Mesendoderm (in vitro differentiated cells): Measurements from ENCODE around the gene MMP7.

Source experiments
- DNase-seq: peaks from one replicate; pipeline ENCODE4 v3.0.0; 2013
- H2AK5ac ChIP-seq: 2 replicates; pipeline ENCODE4 v1.6.1; 2013; ENCODE audit warnings: low read length, inconsistent platforms
- H2BK120ac ChIP-seq: 2 replicates; pipeline ENCODE4 v1.6.1; 2013; ENCODE audit warnings: low read depth, mild to moderate bottlenecking, low read length, moderate library complexity, mixed read lengths
- H2BK15ac ChIP-seq: replicated peaks from 2 replicates; pipeline ENCODE4 v1.6.1; 2013; ENCODE audit warnings: low read depth, mild to moderate bottlenecking, moderate library complexity
- H2BK5ac ChIP-seq: 2 replicates; pipeline ENCODE4 v1.6.1; 2013; ENCODE audit warnings: low read length, inconsistent platforms
- H3K18ac ChIP-seq: 2 replicates; pipeline ENCODE4 v1.6.1; 2013; ENCODE audit warnings: mild to moderate bottlenecking, low read length, mixed read lengths
- H3K23ac ChIP-seq: one replicate; pipeline ENCODE4 v1.6.1; 2013; ENCODE audit warnings: low read length
- H3K27ac ChIP-seq: 2 replicates; pipeline ENCODE4 v1.5.1; 2013; ENCODE audit warnings: low read depth, mild to moderate bottlenecking, inconsistent platforms, low read length, moderate library complexity
- H3K27me3 ChIP-seq: 2 replicates; pipeline ENCODE4 v1.6.1; 2013; ENCODE audit warnings: low read length, control low read depth, mild to moderate bottlenecking, inconsistent platforms; ENCODE audit not compliant: insufficient read depth, poor library complexity
- H3K36me3 ChIP-seq: 2 replicates; pipeline ENCODE4 v1.6.1; 2013; ENCODE audit warnings: low read length, inconsistent platforms; ENCODE audit not compliant: control insufficient read depth, insufficient read depth
- H3K4ac ChIP-seq: one replicate; pipeline ENCODE4 v1.6.1; 2013; ENCODE audit warnings: low read depth, mild to moderate bottlenecking, low read length, moderate library complexity
- H3K4me1 ChIP-seq: 2 replicates; pipeline ENCODE4 v1.6.1; 2013; ENCODE audit warnings: low read depth, low read length, inconsistent platforms; ENCODE audit not compliant: control insufficient read depth
- H3K4me2 ChIP-seq: 2 replicates; pipeline ENCODE4 v1.6.1; 2013; ENCODE audit warnings: low read length
- H3K4me3 ChIP-seq: 2 replicates; pipeline ENCODE4 v1.5.1; 2013; ENCODE audit warnings: mild to moderate bottlenecking, low read length
- H3K56ac ChIP-seq: one replicate; pipeline ENCODE4 v1.6.1; 2013; ENCODE audit warnings: low read length
- H3K79me1 ChIP-seq: 2 replicates; pipeline ENCODE4 v1.6.1; 2013; ENCODE audit warnings: low read length, inconsistent platforms
- H3K79me2 ChIP-seq: 2 replicates; pipeline ENCODE4 v1.6.1; 2013; ENCODE audit warnings: mild to moderate bottlenecking, low read length; ENCODE audit not compliant: control insufficient read depth, insufficient read depth
- H3K9ac ChIP-seq: 2 replicates; pipeline ENCODE4 v1.6.1; 2013; ENCODE audit warnings: low read length, inconsistent platforms
- H4K5ac ChIP-seq: one replicate; pipeline ENCODE4 v1.6.1; 2013; ENCODE audit warnings: low read length
- H4K8ac ChIP-seq: one replicate; pipeline ENCODE4 v1.6.1; 2013; ENCODE audit warnings: low read depth, mild to moderate bottlenecking, control low read depth, low read length, moderate library complexity
- WGBS: extraction: QIAGEN DNeasy Blood & Tissue Kit; methylation state at CpG from one replicate; pipeline ENCODE4 v1.1.7; 2013; ENCODE audit warnings: low lambda C conversion rate, missing lambda C conversion rate; ENCODE audit not compliant: insufficient coverage; ENCODE audit errors: extremely low coverage; 5-methylcytosine and 5-hydroxymethylcytosine counted together

MMP7 gene

DNA sequence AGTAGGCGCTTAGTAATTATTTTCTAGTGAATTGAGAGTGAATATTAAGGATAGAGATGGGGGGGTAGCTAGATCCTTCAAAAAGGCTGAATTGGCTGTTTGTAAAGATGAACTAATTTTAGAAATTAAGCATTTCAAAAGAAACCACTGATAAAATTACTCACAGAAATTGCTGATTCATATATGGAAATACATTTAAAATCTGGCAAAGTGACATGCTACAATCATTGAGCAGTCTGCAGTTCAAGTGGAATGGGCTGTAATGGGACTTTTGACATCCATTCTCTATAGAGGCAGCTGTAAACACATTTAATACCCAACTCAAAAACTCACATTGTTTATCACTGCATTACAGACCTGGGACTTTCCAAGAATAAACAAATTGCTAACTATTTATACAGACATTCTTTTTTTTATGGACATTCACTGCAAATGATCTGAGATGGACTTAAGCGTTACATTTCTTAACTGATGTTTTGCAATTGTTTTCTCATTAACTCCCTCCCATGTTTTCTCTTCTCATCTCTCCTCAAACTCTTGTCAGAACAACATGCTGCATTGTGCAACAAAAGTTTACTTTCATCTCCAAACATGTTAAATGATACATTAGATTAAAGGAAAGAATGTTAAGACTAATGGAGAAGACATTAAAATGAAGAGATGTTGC is 42.1 kb upstream of the MMP7 start:
- Histone ChIP-seq H3K4ac (no peak overlapping the region), H3K9ac (no peak overlapping the region), H3K79me2 (no peaks in the 10 kb centered on the region), H3K27ac (no peak overlapping the region), H3K4me3 (no peak overlapping the region), H3K23ac (no peak overlapping the region), H2BK5ac (no peak overlapping the region), H3K27me3 (no peaks in the 10 kb centered on the region), H3K18ac (no peak overlapping the region), H2AK5ac (no peak overlapping the region), H3K4me1 (no peaks in the 10 kb centered on the region), H3K56ac (no peak overlapping the region), H3K36me3 (no peaks in the 10 kb centered on the region), H4K5ac (no peak overlapping the region), H4K8ac (no peak overlapping the region), H2BK120ac (no peak overlapping the region), H3K4me2 (no peak overlapping the region), H3K79me1 (no peaks in the 10 kb centered on the region), H2BK15ac (no peak overlapping the region)
- WGBS, result no CpG with 5 or more reads among the region's 2 CpGs
- no peak for DNase-seq

DNA sequence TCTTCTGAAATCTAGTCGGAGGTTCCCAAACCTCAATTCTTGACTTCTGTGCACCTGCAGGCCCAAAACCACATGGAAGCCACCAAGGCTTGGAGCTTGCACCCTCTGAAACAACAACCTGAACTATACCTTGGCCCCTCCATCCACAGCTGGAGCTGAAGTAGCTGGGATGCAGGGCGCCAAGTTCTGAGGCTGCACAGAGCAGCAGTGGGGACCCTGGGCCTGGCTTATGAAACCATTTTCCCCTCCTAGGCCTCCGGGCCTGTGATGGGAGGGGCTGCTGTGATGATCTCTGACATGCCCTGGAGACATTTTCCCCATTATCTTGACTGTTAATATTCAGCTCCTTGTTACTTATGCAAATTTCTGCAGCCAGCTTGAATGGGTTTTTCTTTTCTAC is 38.3 kb upstream of the MMP7 start:
- Histone ChIP-seq H3K4me1 (no peaks in the 10 kb centered on the region), H4K5ac (no peak overlapping the region), H3K27me3 (no peaks in the 10 kb centered on the region), H2BK15ac (no peak overlapping the region), H3K36me3 (no peaks in the 10 kb centered on the region), H3K56ac (no peak overlapping the region), H3K23ac (no peak overlapping the region), H3K4me2 (no peak overlapping the region), H2BK5ac (no peak overlapping the region), H4K8ac (no peak overlapping the region), H3K79me1 (no peaks in the 10 kb centered on the region), H3K4me3 (no peak overlapping the region), H3K4ac (no peak overlapping the region), H2BK120ac (no peak overlapping the region), H3K79me2 (no peaks in the 10 kb centered on the region), H3K9ac (no peak overlapping the region), H3K27ac (no peak overlapping the region), H2AK5ac (no peak overlapping the region), H3K18ac (no peak overlapping the region)
- no peak for DNase-seq
- no CpG with 5 or more reads among the region's 3 CpGs for WGBS

DNA sequence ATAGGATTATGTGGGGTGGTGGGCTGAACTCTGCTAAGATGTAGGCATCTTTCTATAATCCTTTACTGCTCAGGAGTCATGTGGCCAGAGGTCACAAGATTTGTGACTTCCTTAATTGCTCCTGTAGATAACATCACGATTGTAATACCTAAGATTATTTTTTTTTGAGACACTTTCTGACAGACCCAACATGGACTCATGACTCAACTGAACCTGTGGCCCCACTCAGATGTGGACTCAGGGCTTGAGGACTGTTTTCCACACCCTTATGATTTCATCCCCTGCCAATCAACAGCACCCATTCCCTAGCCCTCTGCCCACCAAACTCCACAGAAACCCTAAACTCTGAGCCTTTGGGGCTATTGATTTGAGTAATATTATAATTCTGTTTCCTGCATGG is 35.6 kb upstream of the MMP7 start:
- H3K36me3 ChIP-seq, result no peaks in the 10 kb centered on the region
- no peaks in the 10 kb centered on the region for H3K27me3 ChIP-seq
- no peak overlapping the region for H3K18ac ChIP-seq
- H2BK120ac ChIP-seq, result no peak overlapping the region
- no peak for DNase-seq
- H3K4me2 ChIP-seq, result no peak overlapping the region
- no peak overlapping the region for H3K27ac ChIP-seq
- H4K5ac ChIP-seq, result no peak overlapping the region
- H2AK5ac ChIP-seq, result no peak overlapping the region
- no peak overlapping the region for H2BK15ac ChIP-seq
- H3K23ac ChIP-seq, result no peak overlapping the region
- no peaks in the 10 kb centered on the region for H3K79me2 ChIP-seq
- no CpG with 5 or more reads among the region's 1 CpG for WGBS
- no peak overlapping the region for H3K56ac ChIP-seq
- H3K9ac ChIP-seq, result no peak overlapping the region
- no peak overlapping the region for H3K4me3 ChIP-seq
- no peaks in the 10 kb centered on the region for H3K79me1 ChIP-seq
- no peak overlapping the region for H3K4ac ChIP-seq
- H4K8ac ChIP-seq, result no peak overlapping the region
- no peak overlapping the region for H2BK5ac ChIP-seq
- H3K4me1 ChIP-seq, result no peaks in the 10 kb centered on the region

DNA sequence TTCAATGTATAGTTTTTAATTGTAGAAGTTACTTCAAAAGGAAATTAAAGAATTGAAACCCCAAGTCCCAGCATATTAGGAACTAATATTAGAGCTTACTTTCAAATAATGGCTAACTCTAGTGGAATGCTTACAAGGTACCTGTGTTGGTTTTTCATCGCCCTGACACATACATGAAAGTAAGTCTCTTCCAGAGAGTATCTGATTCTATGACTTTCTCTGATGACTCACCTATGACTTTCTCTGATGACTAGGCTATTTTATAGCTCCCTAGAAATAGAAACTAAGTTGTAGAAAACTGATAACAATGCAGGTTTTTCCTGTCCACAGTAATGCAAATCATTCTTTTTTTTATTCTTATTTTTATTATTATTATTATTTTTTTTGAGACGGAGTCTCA is 33.6 kb upstream of the MMP7 start:
- H3K4ac ChIP-seq, result no peak overlapping the region
- H3K27me3 ChIP-seq, result no peaks in the 10 kb centered on the region
- no CpG with 5 or more reads among the region's 2 CpGs for WGBS
- no peak overlapping the region for H2AK5ac ChIP-seq
- H3K4me1 ChIP-seq, result no peaks in the 10 kb centered on the region
- H3K23ac ChIP-seq, result no peak overlapping the region
- H2BK120ac ChIP-seq, result no peak overlapping the region
- no peaks in the 10 kb centered on the region for H3K36me3 ChIP-seq
- no peak overlapping the region for H2BK15ac ChIP-seq
- no peak overlapping the region for H3K27ac ChIP-seq
- H3K79me2 ChIP-seq, result no peaks in the 10 kb centered on the region
- no peak for DNase-seq
- no peak overlapping the region for H3K4me2 ChIP-seq
- H4K8ac ChIP-seq, result no peak overlapping the region
- H4K5ac ChIP-seq, result no peak overlapping the region
- H2BK5ac ChIP-seq, result no peak overlapping the region
- H3K56ac ChIP-seq, result no peak overlapping the region
- H3K4me3 ChIP-seq, result no peak overlapping the region
- no peak overlapping the region for H3K9ac ChIP-seq
- no peak overlapping the region for H3K18ac ChIP-seq
- no peaks in the 10 kb centered on the region for H3K79me1 ChIP-seq

DNA sequence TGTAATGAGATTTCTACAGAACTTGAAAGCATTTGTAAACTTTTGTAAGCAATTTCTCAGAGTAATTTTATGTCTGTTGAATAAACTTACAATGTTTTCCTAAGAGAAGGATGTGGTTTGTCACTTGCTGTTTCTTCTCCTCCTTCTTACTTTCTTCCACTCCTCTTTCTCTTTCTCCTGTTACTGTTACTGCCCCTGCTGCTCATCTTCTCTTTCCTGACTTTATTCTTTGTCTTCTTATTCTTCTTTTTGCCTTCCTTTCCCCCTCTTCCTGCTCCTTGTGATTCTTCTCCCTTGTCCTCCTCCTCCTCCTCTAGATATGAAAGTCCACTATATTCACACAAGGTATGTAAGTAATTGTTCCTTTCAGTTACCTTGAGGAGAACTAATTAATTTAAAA is 31.1 kb upstream of the MMP7 start:
- Histone ChIP-seq H3K4me2 (no peak overlapping the region), H3K4me3 (no peak overlapping the region), H3K9ac (no peak overlapping the region), H2BK120ac (no peak overlapping the region), H4K8ac (no peak overlapping the region), H2BK5ac (no peak overlapping the region), H3K23ac (no peak overlapping the region), H2BK15ac (no peak overlapping the region), H3K36me3 (no peaks in the 10 kb centered on the region), H3K79me1 (no peaks in the 10 kb centered on the region), H3K18ac (no peak overlapping the region), H3K27ac (no peak overlapping the region), H3K79me2 (no peaks in the 10 kb centered on the region), H4K5ac (no peak overlapping the region), H3K4me1 (no peaks in the 10 kb centered on the region), H2AK5ac (no peak overlapping the region), H3K27me3 (no peaks in the 10 kb centered on the region), H3K4ac (no peak overlapping the region), H3K56ac (no peak overlapping the region)
- no peak for DNase-seq

DNA sequence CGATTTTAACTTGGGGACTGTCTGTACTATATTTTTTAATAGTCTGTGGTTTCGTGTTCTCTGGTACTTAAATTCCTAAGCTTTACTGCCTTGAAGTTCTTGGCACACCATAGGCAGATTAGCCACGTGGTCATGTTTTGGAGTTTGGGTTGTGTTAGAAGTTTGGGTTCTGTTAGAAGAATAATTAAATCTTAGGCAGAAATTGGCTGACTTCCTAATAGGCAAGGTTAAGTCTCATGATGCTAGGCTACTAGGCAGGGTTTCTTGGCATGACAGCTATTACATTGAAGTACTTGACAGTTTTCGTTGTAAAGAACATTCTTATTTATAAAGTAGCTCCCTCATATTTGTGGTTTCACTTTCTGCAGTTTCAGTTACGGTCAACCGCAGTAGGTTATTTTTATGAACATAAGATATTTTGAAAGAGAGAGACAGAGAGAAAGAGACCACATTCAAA is 30.0 kb upstream of the MMP7 start:
- H3K18ac ChIP-seq, result no peak overlapping the region
- no peaks in the 10 kb centered on the region for H3K79me2 ChIP-seq
- no peak overlapping the region for H3K4me2 ChIP-seq
- H3K9ac ChIP-seq, result no peak overlapping the region
- H2BK15ac ChIP-seq, result no peak overlapping the region
- H3K4me1 ChIP-seq, result no peaks in the 10 kb centered on the region
- no peak overlapping the region for H3K4me3 ChIP-seq
- no peak overlapping the region for H3K4ac ChIP-seq
- H3K23ac ChIP-seq, result no peak overlapping the region
- WGBS, result no CpG with 5 or more reads among the region's 6 CpGs
- no peaks in the 10 kb centered on the region for H3K36me3 ChIP-seq
- no peak overlapping the region for H4K8ac ChIP-seq
- no peak overlapping the region for H4K5ac ChIP-seq
- H3K27me3 ChIP-seq, result no peaks in the 10 kb centered on the region
- no peak for DNase-seq
- no peak overlapping the region for H3K27ac ChIP-seq
- H3K79me1 ChIP-seq, result no peaks in the 10 kb centered on the region
- no peak overlapping the region for H2AK5ac ChIP-seq
- no peak overlapping the region for H2BK120ac ChIP-seq
- no peak overlapping the region for H2BK5ac ChIP-seq
- H3K56ac ChIP-seq, result no peak overlapping the region
